ENCODE data around the gene FLYWCH2.
"Not testable (repeated sequence)": the region's sequence is repeated elsewhere in the genome, so short reads cannot be mapped to it uniquely, and the experiment has no call there.

FLYWCH2 gene

GRCh38 chr16:2928796-2929195 lies 45.8 kb downstream of the FLYWCH2 start:
- TF ChIP-seq ZFX (IDR thresholded peaks at IDR 0.05; ENCODE audit: borderline replicate concordance) = no peak
- TF ChIP-seq CTCF (IDR thresholded peaks at IDR 0.05) = no peak
- H3K27ac ChIP-seq = no peak overlapping the region

- TF ChIP-seq CTCF (IDR thresholded peaks at IDR 0.05) (no peak), ZFX (IDR thresholded peaks at IDR 0.05; ENCODE audit: borderline replicate concordance) (no peak)
- H3K27ac ChIP-seq = no peak overlapping the region
Measured at GRCh38 chr16:2929693-2930092, 46.7 kb downstream of the FLYWCH2 start.

- no peak overlapping the region for H3K27ac ChIP-seq
- TF ChIP-seq ZFX (IDR thresholded peaks at IDR 0.05; ENCODE audit: borderline replicate concordance) (no peak), CTCF (IDR thresholded peaks at IDR 0.05) (no peak)
Measured at GRCh38 chr16:2930236-2930635, 47.2 kb downstream of the FLYWCH2 start.

GRCh38 chr16:2931231-2931914 lies 48.4 kb downstream of the FLYWCH2 start:
- H3K27ac ChIP-seq = not testable (repeated sequence)

GRCh38 chr16:2933136-2933535 lies 50.1 kb downstream of the FLYWCH2 start:
- TF ChIP-seq CTCF (IDR thresholded peaks at IDR 0.05) (no peak), ZFX (IDR thresholded peaks at IDR 0.05; ENCODE audit: borderline replicate concordance) (no peak)
- no peak overlapping the region for H3K27ac ChIP-seq

GRCh38 chr16:2933701-2934100 lies 50.7 kb downstream of the FLYWCH2 start:
- H3K27ac ChIP-seq = no peak overlapping the region
- no peak for TF ChIP-seq CTCF (IDR thresholded peaks at IDR 0.05)
- TF ChIP-seq ZFX (IDR thresholded peaks at IDR 0.05; ENCODE audit: borderline replicate concordance) = no peak

- no peak overlapping the region for H3K27ac ChIP-seq
- TF ChIP-seq ZFX (IDR thresholded peaks at IDR 0.05; ENCODE audit: borderline replicate concordance) (no peak), CTCF (IDR thresholded peaks at IDR 0.05) (no peak)
Measured at GRCh38 chr16:2934450-2934849, 51.4 kb downstream of the FLYWCH2 start.
